ENCODE measurements around the gene OTOG. TPM values are rescaled to one million over a fixed set of nuclear protein-coding genes. Genes with fewer than 3 reads are reported as not detected.

The OTOG gene
- total RNA-seq, 1 experiment from 2014 or later: not detected

DNA sequence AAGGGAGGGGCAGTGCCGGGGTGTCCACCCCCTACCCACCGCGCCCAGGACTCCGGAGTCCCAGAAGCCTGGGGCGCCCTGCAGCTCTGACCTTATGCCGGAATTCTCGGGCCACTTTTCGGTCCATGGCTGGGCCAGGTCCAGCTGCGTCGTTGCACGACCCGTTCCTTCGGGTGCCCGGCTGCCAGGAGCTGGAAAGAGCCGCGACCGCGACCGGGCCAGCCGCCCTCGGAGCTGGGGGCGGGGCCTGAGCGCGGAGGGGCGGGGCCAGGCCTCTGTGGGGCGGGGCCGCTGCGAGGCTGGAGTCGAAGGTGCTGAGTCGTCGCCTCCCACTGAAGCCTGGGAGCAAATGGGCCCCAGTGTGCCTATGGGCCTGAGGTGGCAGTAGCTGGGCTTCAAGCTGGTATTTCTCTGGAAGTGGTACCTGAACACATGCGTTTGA, 2.9 kb upstream of the OTOG start, which contains the start of gene USH1C:
USH1C (minus strand) TSS at position 236 of the 442 bp plus-strand sequence; CDS start at position 127, 109 bp downstream.
- BruUV-seq (replicated peaks): no TSS peak
- ChIA-PET POLR2A (ENCODE audit: unreplicated experiment) (no interaction called here), CTCF (no interaction called here)
- no peaks in the 10 kb centered on the region for H3K9me3 ChIP-seq (ENCODE audit: insufficient read depth, low read depth)
- H3K9me2 ChIP-seq (ENCODE audit: insufficient read depth): no peaks in the 10 kb centered on the region
- no peaks in the 10 kb centered on the region for H4K20me1 ChIP-seq (ENCODE audit: insufficient read depth)
- peaks cover 42% of the 10 kb centered on the region for H3K27me3 ChIP-seq (ENCODE audit: insufficient read depth, low read depth)
- DNase-seq: no peak
- H3K27ac ChIP-seq: no peak within 1 kb of the TSS
- no peak within 1 kb of the TSS for H2AFZ ChIP-seq
- TF ChIP-seq, protein P1, sequence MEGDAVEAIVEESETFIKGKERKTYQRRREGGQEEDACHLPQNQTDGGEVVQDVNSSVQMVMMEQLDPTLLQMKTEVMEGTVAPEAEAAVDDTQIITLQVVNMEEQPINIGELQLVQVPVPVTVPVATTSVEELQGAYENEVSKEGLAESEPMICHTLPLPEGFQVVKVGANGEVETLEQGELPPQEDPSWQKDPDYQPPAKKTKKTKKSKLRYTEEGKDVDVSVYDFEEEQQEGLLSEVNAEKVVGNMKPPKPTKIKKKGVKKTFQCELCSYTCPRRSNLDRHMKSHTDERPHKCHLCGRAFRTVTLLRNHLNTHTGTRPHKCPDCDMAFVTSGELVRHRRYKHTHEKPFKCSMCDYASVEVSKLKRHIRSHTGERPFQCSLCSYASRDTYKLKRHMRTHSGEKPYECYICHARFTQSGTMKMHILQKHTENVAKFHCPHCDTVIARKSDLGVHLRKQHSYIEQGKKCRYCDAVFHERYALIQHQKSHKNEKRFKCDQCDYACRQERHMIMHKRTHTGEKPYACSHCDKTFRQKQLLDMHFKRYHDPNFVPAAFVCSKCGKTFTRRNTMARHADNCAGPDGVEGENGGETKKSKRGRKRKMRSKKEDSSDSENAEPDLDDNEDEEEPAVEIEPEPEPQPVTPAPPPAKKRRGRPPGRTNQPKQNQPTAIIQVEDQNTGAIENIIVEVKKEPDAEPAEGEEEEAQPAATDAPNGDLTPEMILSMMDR (conservative IDR thresholded peaks at IDR 0.05): no peak
- no peak for TF ChIP-seq EZH2 (IDR thresholded peaks at IDR 0.05; ENCODE audit: low read depth)
- H3K4me2 ChIP-seq: no peak within 1 kb of the TSS
- no peaks in the 10 kb centered on the region for H3K4me1 ChIP-seq (replicated peaks; ENCODE audit: insufficient read depth)
- intact Hi-C loops (cut with micrococcal nuclease; ENCODE audit: unreplicated experiment): no loop called here
- H3K79me2 ChIP-seq (ENCODE audit: low read depth): no peaks in the 10 kb centered on the region
- no peak within 1 kb of the TSS for H3K4me3 ChIP-seq
- no peaks in the 10 kb centered on the region for H3F3A ChIP-seq (ENCODE audit: insufficient read depth, low read depth)
- no peaks in the 10 kb centered on the region for H3K36me3 ChIP-seq (ENCODE audit: low read depth)

DNA sequence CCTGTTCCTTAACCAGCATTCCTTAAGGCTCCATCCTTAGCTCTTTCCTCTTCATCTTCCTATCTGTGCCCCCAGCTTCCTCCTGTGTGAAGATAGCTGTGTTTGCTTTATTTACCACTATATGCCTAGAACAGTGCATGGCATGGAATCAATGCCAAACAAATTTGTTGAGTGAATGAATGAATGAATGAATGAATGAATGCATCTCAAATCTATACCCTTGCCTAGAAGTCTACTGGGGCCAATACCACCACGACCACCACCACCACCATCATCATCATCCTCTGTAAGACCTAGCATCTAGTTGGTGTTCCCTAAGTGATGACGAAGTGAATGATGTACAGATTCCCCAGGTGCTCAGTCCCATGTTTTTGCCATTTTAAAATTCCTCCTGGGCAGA, 819 bp upstream of the OTOG start:
- CTCF ChIA-PET: no interaction called here
- Histone ChIP-seq H3K27ac (no peak overlapping the region), H2AFZ (no peak overlapping the region), H3K9me2 (ENCODE audit: insufficient read depth) (no peaks in the 10 kb centered on the region), H3K4me2 (no peak overlapping the region), H3F3A (ENCODE audit: insufficient read depth, low read depth) (no peaks in the 10 kb centered on the region), H4K20me1 (ENCODE audit: insufficient read depth) (no peaks in the 10 kb centered on the region), H3K4me3 (no peak overlapping the region), H3K9me3 (ENCODE audit: insufficient read depth, low read depth) (no peaks in the 10 kb centered on the region), H3K4me1 (replicated peaks; ENCODE audit: insufficient read depth) (no peaks in the 10 kb centered on the region), H3K27me3 (ENCODE audit: insufficient read depth, low read depth) (peaks cover 42% of the 10 kb centered on the region), H3K36me3 (ENCODE audit: low read depth) (no peaks in the 10 kb centered on the region), H3K79me2 (ENCODE audit: low read depth) (no peaks in the 10 kb centered on the region)
- no peak for DNase-seq
- BruUV-seq (replicated peaks): no TSS peak
- no peak for TF ChIP-seq EZH2 (IDR thresholded peaks at IDR 0.05; ENCODE audit: low read depth)
- TF ChIP-seq, protein P1 (conservative IDR thresholded peaks at IDR 0.05): no peak
- POLR2A ChIA-PET (ENCODE audit: unreplicated experiment): no interaction called here
- intact Hi-C loops (cut with micrococcal nuclease; ENCODE audit: unreplicated experiment): no loop called here

DNA sequence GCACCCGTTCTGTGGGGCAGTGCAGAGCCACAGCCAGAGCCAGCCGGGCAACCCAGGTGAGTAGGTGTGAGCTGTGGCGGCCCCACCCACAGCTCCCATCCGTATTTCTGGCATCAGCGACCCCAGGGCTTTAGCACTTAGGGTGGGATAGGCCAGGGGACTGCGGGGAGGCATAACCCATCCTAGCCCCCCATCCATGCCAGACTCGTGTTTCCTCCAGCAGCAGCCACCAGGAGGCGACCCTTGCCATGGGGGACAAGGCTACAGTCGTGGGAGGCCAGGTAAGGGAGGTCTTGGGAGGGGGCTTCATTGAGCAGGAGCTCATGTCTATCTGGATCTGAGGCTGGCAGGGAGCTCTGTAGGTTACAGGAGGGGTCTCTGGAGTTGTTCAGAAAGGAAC, 873 bp downstream of the OTOG start:
- CTCF ChIA-PET: no interaction called here
- BruUV-seq (replicated peaks): no TSS peak
- intact Hi-C loops (cut with micrococcal nuclease; ENCODE audit: unreplicated experiment): no loop called here
- peaks cover 34% of the 10 kb centered on the region for H3K27me3 ChIP-seq (ENCODE audit: insufficient read depth, low read depth)
- no peaks in the 10 kb centered on the region for H3K36me3 ChIP-seq (ENCODE audit: low read depth)
- H3F3A ChIP-seq (ENCODE audit: insufficient read depth, low read depth): no peaks in the 10 kb centered on the region
- H3K9me2 ChIP-seq (ENCODE audit: insufficient read depth): no peaks in the 10 kb centered on the region
- TF ChIP-seq, protein P1 (conservative IDR thresholded peaks at IDR 0.05): no peak
- TF ChIP-seq EZH2 (IDR thresholded peaks at IDR 0.05; ENCODE audit: low read depth): no peak
- H3K4me2 ChIP-seq: no peak overlapping the region
- POLR2A ChIA-PET (ENCODE audit: unreplicated experiment): no interaction called here
- no peak for DNase-seq
- H3K4me1 ChIP-seq (replicated peaks; ENCODE audit: insufficient read depth): no peaks in the 10 kb centered on the region
- H3K4me3 ChIP-seq: no peak overlapping the region
- H2AFZ ChIP-seq: no peak overlapping the region
- no peak overlapping the region for H3K27ac ChIP-seq
- no peaks in the 10 kb centered on the region for H3K9me3 ChIP-seq (ENCODE audit: insufficient read depth, low read depth)
- no peaks in the 10 kb centered on the region for H3K79me2 ChIP-seq (ENCODE audit: low read depth)
- no peaks in the 10 kb centered on the region for H4K20me1 ChIP-seq (ENCODE audit: insufficient read depth)
